Tibial nerve (tissue), 4 donors: ENCODE data around the gene CMIP. TPM values are rescaled to one million over a fixed set of nuclear protein-coding genes. Genes with fewer than 3 reads are reported as not detected.

Experiments used
- DNase-seq, 2 donors: peaks; one replicate each; pipeline ENCODE4 v3.0.0-alpha.2; 2019; ENCODE audit warnings: low spot score in 2 of 2
- H3K27ac ChIP-seq, 4 donors: fragments of 200-600 bp; sonication (generic) in 3 of 4; one replicate each; pipeline ENCODE4 v1.5.1; 2017 to 2019; ENCODE audit warnings: mild to moderate bottlenecking in 1 of 4
- H3K27me3 ChIP-seq, 2 donors: fragments of 200-600 bp; sonication (generic) in 1 of 2; one replicate each; pipeline versions ENCODE4 v1.5.1 to v1.6.0; 2017 to 2019
- H3K36me3 ChIP-seq, 3 donors: fragments of 200-600 bp; sonication (generic); one replicate each; pipeline ENCODE4 v1.5.1; 2018 to 2019
- H3K4me1 ChIP-seq, 4 donors: fragments of 200-600 bp; sonication (generic) in 3 of 4; one replicate each; pipeline ENCODE4 v1.5.1; 2017 to 2019
- H3K4me3 ChIP-seq, 4 donors: fragments of 200-600 bp; sonication (generic) in 3 of 4; one replicate each; pipeline ENCODE4 v1.5.1; 2017 to 2019; ENCODE audit warnings: mild to moderate bottlenecking in 1 of 4, moderate library complexity in 1 of 4
- H3K9me3 ChIP-seq, 4 donors: fragments of 200-600 bp; sonication (generic) in 3 of 4; one replicate each; pipeline ENCODE4 v1.5.1; 2017 to 2019
- CTCF ChIP-seq, 5 experiments: fragments of 200-600 bp in 3 of 5; fragments of 450-650 bp in 2 of 5; sonication (generic) in 3 of 5; IDR thresholded peaks; one replicate each; pipeline ENCODE4 v1.5.1; 2016 to 2019; ENCODE audit warnings: antibody characterized with exemption in 5 of 5, mild to moderate bottlenecking in 3 of 5, moderate library complexity in 2 of 5
- EP300 ChIP-seq, 2 donors: sonication (generic); formaldehyde crosslinking; IDR thresholded peaks; one replicate each; pipeline ENCODE4 v1.6.1; 2017; ENCODE audit warnings: antibody characterized with exemption in 2 of 2, mild to moderate bottlenecking in 1 of 2
- POLR2A ChIP-seq, 2 donors: fragments of 450-650 bp; IDR thresholded peaks; one replicate each; pipeline ENCODE4 v1.6.1; 2017; ENCODE audit warnings: antibody characterized with exemption in 2 of 2, mild to moderate bottlenecking in 2 of 2, moderate library complexity in 2 of 2
- WGBS, 2 donors: methylation state at CpG; one replicate each; pipeline ENCODE4 v1.1.5; 2018; 5-methylcytosine and 5-hydroxymethylcytosine counted together
- total RNA-seq, 4 donors: library from RNA; depleted of rRNA; stranded (reverse); fragments of >200 nt; gene quantifications; one replicate each; pipeline ENCODE4 v1.1.0, GENCODE V29; 2016

The CMIP gene
- total RNA-seq, 4 donors from 2014 or later = 28.2 to 48.8 (median 31.8) TPM

GRCh38 chr16:81516478-81517149 lies 72.0 kb downstream of the CMIP start:
- WGBS, 2 donors = 90 to 94% methylated on average over 14 of the region's 14 CpGs
- H3K9me3 ChIP-seq = no peaks in the 10 kb centered on the region

GRCh38 chr16:81517150-81517499 lies 72.5 kb downstream of the CMIP start:
- TF ChIP-seq CTCF (IDR thresholded peaks at IDR 0.05) (no peak), POLR2A (IDR thresholded peaks at IDR 0.05) (no peak), EP300 (IDR thresholded peaks at IDR 0.05) (no peak)
- H3K27ac ChIP-seq = no peak overlapping the region
- WGBS, 2 donors = 86 to 89% methylated on average over 4 of the region's 4 CpGs

More at GRCh38 chr16:81516478-81517149, 72.0 kb downstream of the CMIP start:
- no peak for DNase-seq
- Histone ChIP-seq H3K36me3 (peaks cover 0 to 5% (median 0%) of the 10 kb centered on the region in 3 donors), H3K4me1 (peaks cover 0 to 45% (median 15%) of the 10 kb centered on the region in 4 donors), H3K27ac (no peak overlapping the region), H3K27me3 (no peaks in the 10 kb centered on the region), H3K4me3 (no peak overlapping the region)
- no peak for TF ChIP-seq POLR2A (IDR thresholded peaks at IDR 0.05)
- TF ChIP-seq CTCF (IDR thresholded peaks at IDR 0.05) = no peak
- TF ChIP-seq EP300 (IDR thresholded peaks at IDR 0.05) = no peak

GRCh38 chr16:81517629-81518438 lies 73.2 kb downstream of the CMIP start:
- Histone ChIP-seq H3K4me3 (no peak overlapping the region), H3K27ac (no peak overlapping the region), H3K27me3 (no peaks in the 10 kb centered on the region), H3K4me1 (peaks cover 0 to 43% (median 13%) of the 10 kb centered on the region in 4 donors), H3K9me3 (no peaks in the 10 kb centered on the region), H3K36me3 (peaks cover 0 to 5% (median 0%) of the 10 kb centered on the region in 3 donors)
- WGBS, 2 donors = 65 to 66% methylated on average over 20 of the region's 20 CpGs
- DNase-seq = no peak
- TF ChIP-seq CTCF (IDR thresholded peaks at IDR 0.05) = no peak
- TF ChIP-seq EP300 (IDR thresholded peaks at IDR 0.05) = no peak
- no peak for TF ChIP-seq POLR2A (IDR thresholded peaks at IDR 0.05)

More at GRCh38 chr16:81517150-81517499, 72.5 kb downstream of the CMIP start:
- Histone ChIP-seq H3K9me3 (no peaks in the 10 kb centered on the region), H3K4me1 (peaks cover 0 to 45% (median 15%) of the 10 kb centered on the region in 4 donors), H3K36me3 (peaks cover 0 to 5% (median 0%) of the 10 kb centered on the region in 3 donors), H3K27me3 (no peaks in the 10 kb centered on the region), H3K4me3 (no peak overlapping the region)
- no peak for DNase-seq

GRCh38 chr16:81518439-81518757 lies 73.8 kb downstream of the CMIP start:
- Histone ChIP-seq H3K4me1 (peaks cover 0 to 38% (median 7%) of the 10 kb centered on the region in 4 donors), H3K4me3 (no peak overlapping the region), H3K9me3 (no peaks in the 10 kb centered on the region), H3K27ac (no peak overlapping the region), H3K27me3 (no peaks in the 10 kb centered on the region), H3K36me3 (peaks cover 0 to 10% (median 0%) of the 10 kb centered on the region in 3 donors)
- no peak for TF ChIP-seq CTCF (IDR thresholded peaks at IDR 0.05)
- no peak for TF ChIP-seq EP300 (IDR thresholded peaks at IDR 0.05)
- TF ChIP-seq POLR2A (IDR thresholded peaks at IDR 0.05) = no peak
- no peak for DNase-seq
- WGBS, 2 donors = 58 to 86% methylated on average over 8 of the region's 8 CpGs
